Measurements from ENCODE around the gene DHRS9. TPM values are rescaled to one million over a fixed set of nuclear protein-coding genes. Genes with fewer than 3 reads are reported as not detected.

DHRS9 gene
- total RNA-seq, 1 experiment from 2014 or later: 0.33 TPM

- DNase-seq (ENCODE audit: low spot score): no peak
Measured at GRCh38 chr2:169094676-169095075, 25.3 kb downstream of the DHRS9 start.

- peak; percentile 62 for DNase-seq (ENCODE audit: low spot score)
Measured at GRCh38 chr2:169095621-169096105, 26.3 kb downstream of the DHRS9 start.

- DNase-seq (ENCODE audit: low spot score): no peak
Measured at GRCh38 chr2:169104848-169105247, 35.5 kb downstream of the DHRS9 start.

- no peak for DNase-seq (ENCODE audit: low spot score)
Measured at GRCh38 chr2:169105476-169105875, 36.1 kb downstream of the DHRS9 start.

GRCh38 chr2:169106134-169106533 lies 36.8 kb downstream of the DHRS9 start:
- no peak for DNase-seq (ENCODE audit: low spot score)

GRCh38 chr2:169106563-169107545 lies 37.5 kb downstream of the DHRS9 start:
- DNase-seq (ENCODE audit: low spot score): no peak

GRCh38 chr2:169107645-169108044 lies 38.3 kb downstream of the DHRS9 start:
- peak; percentile 7 for DNase-seq (ENCODE audit: low spot score)

- DNase-seq (ENCODE audit: low spot score): no peak
Measured at GRCh38 chr2:169108099-169108884, 38.9 kb downstream of the DHRS9 start.

GRCh38 chr2:169109502-169110409 lies 40.4 kb downstream of the DHRS9 start:
- DNase-seq (ENCODE audit: low spot score): peak; percentile 85

GRCh38 chr2:169110419-169110818 lies 41.1 kb downstream of the DHRS9 start:
- no peak for DNase-seq (ENCODE audit: low spot score)

GRCh38 chr2:169110916-169111315 lies 41.6 kb downstream of the DHRS9 start:
- DNase-seq (ENCODE audit: low spot score): no peak

GRCh38 chr2:169112841-169113240 lies 43.5 kb downstream of the DHRS9 start:
- no peak for DNase-seq (ENCODE audit: low spot score)

GRCh38 chr2:169114056-169114455 lies 44.7 kb downstream of the DHRS9 start:
- no peak for DNase-seq (ENCODE audit: low spot score)

GRCh38 chr2:169116327-169116726 lies 47.0 kb downstream of the DHRS9 start:
- no peak for DNase-seq (ENCODE audit: low spot score)

- DNase-seq (ENCODE audit: low spot score): no peak
Measured at GRCh38 chr2:169116993-169117392, 47.6 kb downstream of the DHRS9 start.

GRCh38 chr2:169118060-169118459 lies 48.7 kb downstream of the DHRS9 start:
- DNase-seq (ENCODE audit: low spot score): no peak

- no peak for DNase-seq (ENCODE audit: low spot score)
Measured at GRCh38 chr2:169119123-169119760, 49.9 kb downstream of the DHRS9 start.

- DNase-seq (ENCODE audit: low spot score): no peak
Measured at GRCh38 chr2:169119851-169120250, 50.5 kb downstream of the DHRS9 start.

GRCh38 chr2:169129703-169130243 lies 60.4 kb downstream of the DHRS9 start:
- no peak for DNase-seq (ENCODE audit: low spot score)

Data from HT-29 (cell line).